Measurements from ENCODE around the gene CLEC7A. TPM values are rescaled to one million over a fixed set of nuclear protein-coding genes. Genes with fewer than 3 reads are reported as not detected.

Gene CLEC7A
- total and polyA plus RNA-seq, 2 donors (not counting 1 experiment from before 2014, with no cell fraction given), result 0.03 TPM; not detected in 1

GRCh38 chr12:10113920-10114319, 16.1 kb downstream of the CLEC7A start:
- H3K27me3 ChIP-seq (ENCODE audit: control insufficient read depth, insufficient read depth, low read length), result no peaks in the 10 kb centered on the region
- no peaks in the 10 kb centered on the region for H3K4me1 ChIP-seq (ENCODE audit: control insufficient read depth, extremely low read depth, insufficient read depth, low read length)
- DNase-seq (ENCODE audit: low read depth in 2 of 2), result no peak
- TF ChIP-seq EZH2 (IDR thresholded peaks at IDR 0.05; ENCODE audit: low read length, missing control alignments) (no peak), CTCF (conservative IDR thresholded peaks at IDR 0.05 in 1 of 2, IDR thresholded peaks at IDR 0.05 in 1 of 2; ENCODE audit: low read depth in 1 of 2, low read length in 2 of 2) (no peak)
- no peaks in the 10 kb centered on the region for H4K20me1 ChIP-seq (ENCODE audit: control insufficient read depth, extremely low read depth, insufficient read depth, low read length)
- H2AFZ ChIP-seq (ENCODE audit: low read length), result no peak overlapping the region
- no peaks in the 10 kb centered on the region for H3K79me2 ChIP-seq (ENCODE audit: control insufficient read depth, insufficient read depth, low read length)
- no peak overlapping the region for H3K4me2 ChIP-seq (ENCODE audit: extremely low read depth, insufficient read depth, low read length)
- no peak overlapping the region for H3K9ac ChIP-seq (ENCODE audit: insufficient read depth, low read length)
- H3K36me3 ChIP-seq (ENCODE audit: control insufficient read depth, insufficient read depth, low read length), result no peaks in the 10 kb centered on the region
- H3K9me3 ChIP-seq (ENCODE audit: control insufficient read depth, insufficient read depth, low read depth, low read length), result no peaks in the 10 kb centered on the region
- H3K27ac ChIP-seq (ENCODE audit: insufficient read depth, low read length), result no peak overlapping the region
- no peak overlapping the region for H3K4me3 ChIP-seq (replicated peaks in 1 of 4; ENCODE audit: control extremely low read depth in 1 of 4, insufficient read depth in 1 of 4, low read depth in 3 of 4, low read length in 4 of 4)

GRCh38 chr12:10113075-10113474, 16.9 kb downstream of the CLEC7A start:
- no peaks in the 10 kb centered on the region for H3K79me2 ChIP-seq (ENCODE audit: control insufficient read depth, insufficient read depth, low read length)
- H3K9ac ChIP-seq (ENCODE audit: insufficient read depth, low read length), result no peak overlapping the region
- H2AFZ ChIP-seq (ENCODE audit: low read length), result no peak overlapping the region
- DNase-seq (ENCODE audit: low read depth in 2 of 2), result peak in 1 of 2 donors; percentile 64
- H3K4me3 ChIP-seq (replicated peaks in 1 of 4; ENCODE audit: control extremely low read depth in 1 of 4, insufficient read depth in 1 of 4, low read depth in 3 of 4, low read length in 4 of 4), result no peak overlapping the region
- H3K27me3 ChIP-seq (ENCODE audit: control insufficient read depth, insufficient read depth, low read length), result no peaks in the 10 kb centered on the region
- TF ChIP-seq EZH2 (IDR thresholded peaks at IDR 0.05; ENCODE audit: low read length, missing control alignments), result no peak
- no peak for TF ChIP-seq CTCF (conservative IDR thresholded peaks at IDR 0.05 in 1 of 2, IDR thresholded peaks at IDR 0.05 in 1 of 2; ENCODE audit: low read depth in 1 of 2, low read length in 2 of 2)
- no peaks in the 10 kb centered on the region for H4K20me1 ChIP-seq (ENCODE audit: control insufficient read depth, extremely low read depth, insufficient read depth, low read length)
- H3K27ac ChIP-seq (ENCODE audit: insufficient read depth, low read length), result no peak overlapping the region
- H3K36me3 ChIP-seq (ENCODE audit: control insufficient read depth, insufficient read depth, low read length), result no peaks in the 10 kb centered on the region
- H3K4me1 ChIP-seq (ENCODE audit: control insufficient read depth, extremely low read depth, insufficient read depth, low read length), result no peaks in the 10 kb centered on the region
- no peaks in the 10 kb centered on the region for H3K9me3 ChIP-seq (ENCODE audit: control insufficient read depth, insufficient read depth, low read depth, low read length)
- no peak overlapping the region for H3K4me2 ChIP-seq (ENCODE audit: extremely low read depth, insufficient read depth, low read length)

GRCh38 chr12:10111451-10111850, 18.5 kb downstream of the CLEC7A start:
- H3K36me3 ChIP-seq (ENCODE audit: control insufficient read depth, insufficient read depth, low read length), result no peaks in the 10 kb centered on the region
- no peaks in the 10 kb centered on the region for H3K79me2 ChIP-seq (ENCODE audit: control insufficient read depth, insufficient read depth, low read length)
- TF ChIP-seq EZH2 (IDR thresholded peaks at IDR 0.05; ENCODE audit: low read length, missing control alignments) (no peak), CTCF (conservative IDR thresholded peaks at IDR 0.05 in 1 of 2, IDR thresholded peaks at IDR 0.05 in 1 of 2; ENCODE audit: low read depth in 1 of 2, low read length in 2 of 2) (no peak)
- H4K20me1 ChIP-seq (ENCODE audit: control insufficient read depth, extremely low read depth, insufficient read depth, low read length), result no peaks in the 10 kb centered on the region
- H3K27me3 ChIP-seq (ENCODE audit: control insufficient read depth, insufficient read depth, low read length), result no peaks in the 10 kb centered on the region
- H3K4me1 ChIP-seq (ENCODE audit: control insufficient read depth, extremely low read depth, insufficient read depth, low read length), result no peaks in the 10 kb centered on the region
- no peaks in the 10 kb centered on the region for H3K9me3 ChIP-seq (ENCODE audit: control insufficient read depth, insufficient read depth, low read depth, low read length)
- no peak overlapping the region for H3K9ac ChIP-seq (ENCODE audit: insufficient read depth, low read length)
- no peak overlapping the region for H3K4me2 ChIP-seq (ENCODE audit: extremely low read depth, insufficient read depth, low read length)
- no peak overlapping the region for H2AFZ ChIP-seq (ENCODE audit: low read length)
- DNase-seq (ENCODE audit: low read depth in 2 of 2), result no peak
- H3K4me3 ChIP-seq (replicated peaks in 1 of 4; ENCODE audit: control extremely low read depth in 1 of 4, insufficient read depth in 1 of 4, low read depth in 3 of 4, low read length in 4 of 4), result no peak overlapping the region
- no peak overlapping the region for H3K27ac ChIP-seq (ENCODE audit: insufficient read depth, low read length)
